ENCODE data around the gene PLXNA3. TPM values are rescaled to one million over a fixed set of nuclear protein-coding genes. Genes with fewer than 3 reads are reported as not detected.

PLXNA3 gene
- polyA plus RNA-seq, 1 experiment: 20.5 TPM

GRCh38 chrX:154430479-154430878, 27.6 kb upstream of the PLXNA3 start:
- no peak for TF ChIP-seq CTCF (IDR thresholded peaks at IDR 0.05; ENCODE audit: low read depth, low read length)
- no peaks in the 10 kb centered on the region for H3K27me3 ChIP-seq (ENCODE audit: control insufficient read depth, insufficient read depth, low read length)
- H3K9me3 ChIP-seq (ENCODE audit: control insufficient read depth, insufficient read depth, low read length): no peaks in the 10 kb centered on the region
- no peak overlapping the region for H3K27ac ChIP-seq (ENCODE audit: low read depth, low read length)
- DNase-seq (ENCODE audit: low read depth, low spot score): no peak
- POLR2A ChIA-PET: no interaction called here
- H3K4me3 ChIP-seq (ENCODE audit: low read depth, low read length): no peak overlapping the region
- CTCF ChIA-PET: interaction anchor here (0.6 kb wide), 1 partner anchor 302 kb away, joined by 3 read pairs; no protein-coding TSS in a partner anchor

DNA sequence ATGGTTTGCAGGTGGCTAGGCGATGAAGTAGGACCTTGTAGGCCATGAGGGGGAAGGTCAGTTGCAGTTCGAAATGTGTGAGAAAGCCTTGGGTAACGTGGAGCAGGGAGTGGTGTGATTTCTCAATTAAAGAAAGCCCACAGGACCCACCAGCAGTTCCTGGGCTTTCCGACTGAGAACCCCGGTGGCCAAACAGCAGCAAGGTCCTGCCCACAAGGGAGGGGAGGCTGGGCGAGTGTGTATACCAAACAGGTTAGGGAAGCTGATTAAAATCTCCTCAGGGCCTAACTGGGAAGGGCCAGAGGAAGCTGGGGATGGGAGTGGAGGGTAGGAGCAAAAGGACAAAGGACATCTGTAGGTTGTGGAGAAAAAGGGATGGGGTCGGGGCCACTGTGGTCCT, 27.2 kb upstream of the PLXNA3 start:
- no peak for TF ChIP-seq CTCF (IDR thresholded peaks at IDR 0.05; ENCODE audit: low read depth, low read length)
- Histone ChIP-seq H3K27me3 (ENCODE audit: control insufficient read depth, insufficient read depth, low read length) (no peaks in the 10 kb centered on the region), H3K27ac (ENCODE audit: low read depth, low read length) (no peak overlapping the region), H3K4me3 (ENCODE audit: low read depth, low read length) (no peak overlapping the region), H3K9me3 (ENCODE audit: control insufficient read depth, insufficient read depth, low read length) (no peaks in the 10 kb centered on the region)
- ChIA-PET POLR2A (no interaction called here), CTCF (no interaction called here)
- DNase-seq (ENCODE audit: low read depth, low spot score): no peak

- no peaks in the 10 kb centered on the region for H3K9me3 ChIP-seq (ENCODE audit: control insufficient read depth, insufficient read depth, low read length)
- POLR2A ChIA-PET: no interaction called here
Observed at GRCh38 chrX:154431341-154431740, 26.7 kb upstream of the PLXNA3 start.

GRCh38 chrX:154432210-154432609, 25.9 kb upstream of the PLXNA3 start:
- H3K27ac ChIP-seq (ENCODE audit: low read depth, low read length): no peak overlapping the region
- no peaks in the 10 kb centered on the region for H3K9me3 ChIP-seq (ENCODE audit: control insufficient read depth, insufficient read depth, low read length)
- no peak for DNase-seq (ENCODE audit: low read depth, low spot score)
- H3K27me3 ChIP-seq (ENCODE audit: control insufficient read depth, insufficient read depth, low read length): no peaks in the 10 kb centered on the region
- TF ChIP-seq CTCF (IDR thresholded peaks at IDR 0.05; ENCODE audit: low read depth, low read length): no peak
- no peak overlapping the region for H3K4me3 ChIP-seq (ENCODE audit: low read depth, low read length)
- ChIA-PET CTCF (no interaction called here), POLR2A (no interaction called here)

More at GRCh38 chrX:154431341-154431740, 26.7 kb upstream of the PLXNA3 start:
- Histone ChIP-seq H3K4me3 (ENCODE audit: low read depth, low read length) (no peak overlapping the region), H3K27ac (ENCODE audit: low read depth, low read length) (no peak overlapping the region), H3K27me3 (ENCODE audit: control insufficient read depth, insufficient read depth, low read length) (no peaks in the 10 kb centered on the region)
- CTCF ChIA-PET: no interaction called here
- TF ChIP-seq CTCF (IDR thresholded peaks at IDR 0.05; ENCODE audit: low read depth, low read length): no peak
- DNase-seq (ENCODE audit: low read depth, low spot score): no peak

- POLR2A ChIA-PET: no interaction called here
- no peak overlapping the region for H3K4me3 ChIP-seq (ENCODE audit: low read depth, low read length)
- no peak for TF ChIP-seq CTCF (IDR thresholded peaks at IDR 0.05; ENCODE audit: low read depth, low read length)
- H3K9me3 ChIP-seq (ENCODE audit: control insufficient read depth, insufficient read depth, low read length): no peaks in the 10 kb centered on the region
- H3K27me3 ChIP-seq (ENCODE audit: control insufficient read depth, insufficient read depth, low read length): no peaks in the 10 kb centered on the region
- H3K27ac ChIP-seq (ENCODE audit: low read depth, low read length): no peak overlapping the region
- CTCF ChIA-PET: no interaction called here
- no peak for DNase-seq (ENCODE audit: low read depth, low spot score)
Observed at GRCh38 chrX:154433605-154434004, 24.5 kb upstream of the PLXNA3 start.
